Measurements from ENCODE around the gene CORO1C. TPM values are rescaled to one million over a fixed set of nuclear protein-coding genes. Genes with fewer than 3 reads are reported as not detected.

Gene CORO1C
- 253 and 304 TPM in 2 replicates for total RNA-seq (ENCODE audit: low replicate concordance)

GRCh38 chr12:108731105-108731865, at the start of gene CORO1C:
Gene CORO1C, minus strand, starts transcription at chr12:108731518. Its CDS starts 30,200 bp downstream, at chr12:108701318.

GRCh38 chr12:108633534-108634248, 97.6 kb downstream of the CORO1C start, which contains the start of gene SELPLG:
Gene SELPLG, minus strand, starts transcription at chr12:108633894. Its CDS starts 9,587 bp downstream, at chr12:108624307.

GRCh38 chr12:108597559-108598471, 133.5 kb downstream of the CORO1C start, which contains the start of gene TMEM119:
Gene TMEM119, minus strand, starts transcription at chr12:108598084. Its CDS starts 5,701 bp downstream, at chr12:108592383.

Other genes with a start within 250 kb of the CORO1C start
- gene FICD, start 216.2 kb downstream of the CORO1C start, total RNA-seq (ENCODE audit: low replicate concordance), result 8.5 and 9.6 TPM in 2 replicates
- 105 and 247 TPM in 2 replicates for gene SART3, start 170.3 kb downstream of the CORO1C start, total RNA-seq (ENCODE audit: low replicate concordance)
- gene ISCU, start 168.9 kb downstream of the CORO1C start, total RNA-seq (ENCODE audit: low replicate concordance), result 102 and 131 TPM in 2 replicates
- gene TMEM119, start 133.4 kb downstream of the CORO1C start, total RNA-seq (ENCODE audit: low replicate concordance), result 6.1 and 102 TPM in 2 replicates
- 0.68 and 1.5 TPM in 2 replicates for gene SELPLG, start 97.6 kb downstream of the CORO1C start, total RNA-seq (ENCODE audit: low replicate concordance)
- 11.9 and 45.8 TPM in 2 replicates for gene SSH1, start 126.1 kb upstream of the CORO1C start, total RNA-seq (ENCODE audit: low replicate concordance)
- gene DAO, start 148.6 kb upstream of the CORO1C start, total RNA-seq (ENCODE audit: low replicate concordance), result under 0.01 TPM in 1 of 2 replicates, not detected in the other

Data from smooth muscle cell of the coronary artery (primary cell).